COLO829 (cell line): ENCODE results near the gene IL32.

Experiments
- DNase-seq: peaks from one replicate; pipeline ENCODE4 v3.0.0; 2012; ENCODE audit warnings: low spot score

The IL32 gene

GRCh38 chr16:3115561-3115960 is 50.1 kb downstream of the IL32 start:
- no peak for DNase-seq

- DNase-seq = no peak
Observed at GRCh38 chr16:3118204-3118790, 52.9 kb downstream of the IL32 start.

GRCh38 chr16:3118846-3119245 is 53.4 kb downstream of the IL32 start:
- no peak for DNase-seq
